Midbrain (tissue), 1 donor: ENCODE measurements around the gene UBE2O.

Source experiments
- DNase-seq: peaks from one replicate; lab custom pipeline; 2025; lab: John Stamatoyannopoulos, UW

Gene UBE2O

DNA sequence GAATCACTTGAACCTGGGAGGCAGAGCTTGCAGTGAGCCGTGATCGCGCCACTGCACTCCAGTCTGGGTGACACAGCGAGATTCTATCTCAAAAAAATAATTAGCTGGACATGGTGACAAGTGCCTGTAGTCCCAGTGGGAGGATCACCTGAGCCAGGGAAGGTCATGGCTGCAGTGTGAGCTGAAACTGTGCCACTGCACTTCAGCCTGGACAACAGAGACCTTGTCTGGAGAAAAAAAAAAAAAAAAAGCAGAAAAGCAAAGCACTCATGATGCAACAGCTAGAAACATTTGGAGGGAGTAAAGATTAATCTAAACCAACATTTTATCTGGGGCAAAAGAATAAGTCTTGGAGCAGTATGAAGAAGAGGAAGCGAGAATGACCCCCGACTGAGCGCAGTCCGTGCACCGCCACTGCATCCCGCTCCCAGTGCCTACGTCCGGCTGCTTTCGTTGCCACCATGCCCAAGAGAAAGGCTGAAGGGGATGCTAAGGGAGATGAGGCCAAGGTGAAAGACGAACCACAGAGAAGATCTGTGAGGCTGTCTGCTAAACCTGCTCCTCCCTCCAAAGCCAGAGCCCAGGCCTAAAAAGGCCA is 107.5 kb downstream of the UBE2O start:
- no peak for DNase-seq

DNA sequence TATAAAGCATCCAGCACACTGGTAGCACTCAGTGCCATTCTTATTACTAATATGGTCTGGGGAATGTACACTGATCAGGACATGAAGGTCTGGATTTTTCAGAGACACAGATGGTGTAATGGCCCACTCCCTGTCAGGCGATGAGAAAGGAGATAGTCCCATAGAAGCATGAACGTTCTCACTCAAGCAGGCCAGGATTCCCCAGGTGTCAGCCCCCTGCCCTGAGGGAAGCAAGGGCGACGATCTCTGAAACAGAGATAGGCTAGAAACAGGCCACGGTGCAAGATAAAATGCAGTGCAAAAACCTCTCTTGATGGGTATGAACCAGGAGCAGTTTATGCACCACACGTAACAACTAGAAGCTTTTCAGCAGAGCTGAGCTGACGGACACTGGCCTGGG is 109.8 kb downstream of the UBE2O start:
- no peak for DNase-seq

DNA sequence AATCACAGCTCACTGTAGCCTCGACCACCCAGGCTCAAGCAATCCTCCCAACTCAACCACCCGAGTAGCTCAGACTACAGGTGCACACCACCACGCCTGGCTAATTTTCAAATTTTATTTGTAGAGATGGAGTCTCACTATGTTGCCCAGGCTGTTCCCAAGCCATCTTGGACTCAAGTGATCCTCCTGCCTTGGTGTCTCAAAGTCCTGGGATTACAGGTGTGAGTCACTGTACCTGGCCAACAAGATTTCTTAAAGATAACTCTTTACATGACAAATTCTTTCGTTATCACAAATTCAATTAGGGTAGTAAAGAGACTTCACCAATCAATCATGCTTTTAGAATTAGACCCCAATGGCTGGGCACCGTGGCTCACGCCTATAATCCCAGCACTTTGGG is 111.7 kb downstream of the UBE2O start:
- DNase-seq, result no peak
